Left colon (tissue), 2 donors: ENCODE measurements around the gene SSMEM1. TPM values are rescaled to one million over a fixed set of nuclear protein-coding genes. Genes with fewer than 3 reads are reported as not detected.
A peak's percentile ranks its signal among the peaks of the same experiment; 100 is the strongest.
"Not testable (repeated sequence)": the region's sequence is repeated elsewhere in the genome, so short reads cannot be mapped to it uniquely, and the experiment has no call there.

Source experiments
- ATAC-seq: fragments of 200-7000 bp; cut with Tn5 transposase; one replicate; pipeline ENCODE4 v1.9.1; 2020; ENCODE audit warnings: mild to moderate bottlenecking, moderate library complexity
- DNase-seq, 2 donors: peaks; one replicate each; pipeline ENCODE4 v3.0.0-alpha.2; 2020
- intact Hi-C, 2 donors: fragments of 100-400 bp; cut with DNase I in 1 of 2; cut with micrococcal nuclease in 1 of 2; formaldehyde crosslinking; loops; one replicate each; pipeline versions ENCODE4 v1.11.2 to v1.14.0; 2022; cut with DNase I, micrococcal nuclease
- long read RNA-seq: library from polyadenylated mRNA; unstranded; transcript quantifications from one replicate; pipeline ENCODE4 v2.0.0, GENCODE V29; 2021
- total RNA-seq, 2 donors: library from RNA; stranded (reverse); fragmentation: NEBNext Ultra II Directional; extraction: Animal tissue kit (Norgen Biotek cat#: 25700); gene quantifications; one replicate each; pipeline ENCODE4 v1.2.1, GENCODE V29; 2021
- donor health status: DM: no; HTN: no; CAD: no.
- donor health status: DM: yes; HTN: yes; CAD: no.

Gene SSMEM1
- not detected for total RNA-seq
- long read RNA-seq = 0 reads

DNA sequence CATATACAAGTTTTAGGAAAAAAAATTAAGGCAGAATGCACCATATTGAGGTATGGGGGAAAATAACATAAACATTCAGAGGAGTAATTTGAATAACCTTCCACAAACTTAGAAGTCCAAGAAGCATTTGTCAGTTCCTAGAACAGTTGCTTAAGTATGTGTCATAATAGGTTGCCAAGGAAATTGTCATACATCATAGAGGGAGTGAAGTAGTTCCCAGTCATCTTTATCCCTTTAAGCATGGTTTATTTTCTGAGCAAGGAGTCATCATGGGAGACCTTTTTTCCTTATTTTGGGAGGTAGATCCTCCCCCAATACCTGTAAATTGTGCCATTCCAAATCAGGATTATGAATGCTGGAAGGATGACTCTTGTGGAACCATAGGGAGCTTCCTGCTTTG, at the start of gene SSMEM1:
SSMEM1 (plus strand) TSS at position 219 of the 400 bp plus-strand sequence; CDS start at position 270, 51 bp downstream.
- ATAC-seq (no peak), DNase-seq (no peak)
- intact Hi-C loops = no loop called here

DNA sequence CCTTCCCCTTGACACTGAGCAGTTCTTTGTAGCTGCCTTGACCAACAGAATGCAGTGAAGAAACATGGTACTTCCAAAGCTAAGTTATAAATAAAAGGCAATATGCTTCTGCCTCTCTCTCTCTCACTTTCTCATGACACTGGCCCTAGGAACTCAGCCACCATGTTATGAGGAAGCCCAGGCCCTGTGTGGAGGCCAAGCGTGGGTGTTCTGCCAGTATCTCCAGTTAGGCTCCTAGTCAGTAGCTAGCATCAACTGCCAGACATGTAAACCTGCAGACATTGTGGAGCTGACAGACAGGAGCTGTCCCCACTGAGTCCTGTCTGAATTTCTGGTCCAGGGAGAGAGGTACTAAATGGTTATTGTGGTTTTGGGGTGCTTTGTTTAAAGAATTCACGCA, 47.6 kb upstream of the SSMEM1 start:
- intact Hi-C loops = no loop called here

DNA sequence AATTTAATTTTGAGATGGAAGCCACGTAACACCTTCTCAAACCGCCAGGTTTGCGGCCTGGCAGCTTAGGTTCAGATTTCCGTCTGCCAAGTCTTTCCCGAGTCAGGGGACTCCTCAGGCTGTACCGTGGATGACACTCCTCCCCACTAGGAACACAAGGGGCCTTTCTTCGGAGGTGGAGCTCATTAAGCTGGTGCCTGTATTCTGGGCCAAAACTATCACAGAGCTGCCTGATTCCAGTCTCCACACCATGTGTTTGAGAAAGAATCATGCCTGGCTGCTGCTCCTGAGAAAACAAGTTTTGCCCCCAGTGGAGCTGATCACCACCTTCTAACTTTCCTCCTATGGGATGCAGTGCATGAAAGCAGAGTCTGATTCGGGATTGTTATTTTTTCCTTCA, 47.2 kb upstream of the SSMEM1 start:
- intact Hi-C loops = no loop called here
- DNase-seq = no peak
- no peak for ATAC-seq

More for the DNA sequence above, 47.6 kb upstream of the SSMEM1 start:
- DNase-seq = no peak
- no peak for ATAC-seq

GRCh38 chr7:130162196-130162595, 45.5 kb upstream of the SSMEM1 start:
- intact Hi-C loops = no loop called here
- DNase-seq (no peak), ATAC-seq (no peak)

GRCh38 chr7:130174237-130174959, 33.3 kb upstream of the SSMEM1 start:
- ATAC-seq (no peak), DNase-seq (no peak)
- intact Hi-C loops = no loop called here

- intact Hi-C loops = no loop called here
- ATAC-seq (no peak), DNase-seq (no peak)
These were observed 29.4 kb upstream of the SSMEM1 start for GRCh38 chr7:130178251-130178650.

GRCh38 chr7:130179631-130180030, 28.0 kb upstream of the SSMEM1 start:
- ATAC-seq (no peak), DNase-seq (no peak)
- intact Hi-C loops = no loop called here

DNA sequence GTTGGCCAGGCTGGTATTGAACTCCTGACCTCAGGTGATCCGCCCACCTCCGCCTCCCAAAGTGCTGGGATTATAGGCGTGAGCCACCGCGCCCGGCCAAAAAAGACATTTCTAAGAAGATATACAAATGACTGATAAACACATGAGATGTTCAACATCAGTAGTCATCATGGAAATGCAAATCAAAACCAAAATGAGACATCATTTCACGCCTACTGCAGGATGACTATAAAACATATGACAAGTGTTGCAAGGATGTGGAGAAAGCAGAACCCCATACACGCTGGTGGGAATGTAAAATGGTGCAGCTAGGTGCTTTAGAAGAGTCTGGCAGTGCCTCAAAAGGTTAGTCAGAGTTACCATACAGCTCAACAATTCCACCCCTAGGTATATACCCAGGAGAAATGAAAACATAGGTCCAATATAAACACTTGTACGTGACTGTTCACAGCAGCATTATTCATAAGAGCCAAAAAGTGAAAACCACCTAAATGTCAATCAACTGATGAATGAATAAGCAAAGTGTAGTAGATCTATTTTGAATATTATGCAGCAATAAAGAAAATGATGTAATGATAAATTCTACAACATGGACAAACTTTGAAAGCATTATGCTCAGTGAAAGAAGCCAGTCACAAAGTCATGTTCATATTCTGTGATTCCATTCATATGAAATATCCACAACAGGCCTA, 26.9 kb upstream of the SSMEM1 start:
- ATAC-seq = no peak
- intact Hi-C loops = no loop called here
- DNase-seq = no peak

DNA sequence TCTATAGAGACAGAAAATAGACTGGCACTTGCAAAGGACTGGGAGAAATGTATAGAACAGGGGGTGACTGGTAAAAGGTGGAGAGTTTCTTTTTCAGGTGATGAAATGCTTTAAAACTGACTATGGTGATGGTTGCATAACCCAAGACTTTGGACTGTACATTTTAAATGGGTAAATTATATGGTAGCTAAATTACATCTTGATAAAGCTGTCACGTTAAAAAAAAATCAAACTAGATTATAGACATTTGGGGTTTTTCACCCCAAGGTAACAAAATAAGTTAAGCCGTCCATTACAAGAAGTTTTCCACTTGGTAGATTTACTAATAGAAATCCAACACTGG, 26.4 kb upstream of the SSMEM1 start:
- no peak for ATAC-seq
- intact Hi-C loops = no loop called here
- DNase-seq = no peak

DNA sequence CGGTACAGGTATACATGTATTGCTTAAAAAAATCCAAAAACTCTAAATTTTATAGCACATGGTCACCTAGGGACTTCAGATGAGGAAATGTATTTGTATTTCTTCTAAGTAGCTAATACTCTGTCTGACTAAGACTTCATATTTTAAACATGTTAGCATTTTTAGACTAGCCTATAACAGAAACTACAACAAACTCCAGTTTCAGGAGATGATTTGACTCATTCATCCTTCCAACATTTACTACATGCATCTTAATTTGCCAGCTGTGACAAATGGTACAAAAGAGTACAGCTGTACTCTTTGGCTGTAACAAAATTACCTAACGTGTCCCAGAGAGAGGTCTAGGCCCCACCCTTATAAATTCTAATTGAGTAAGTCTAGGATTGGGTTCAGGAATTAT, 24.7 kb upstream of the SSMEM1 start:
- DNase-seq = no peak
- no peak for ATAC-seq
- intact Hi-C loops = no loop called here

GRCh38 chr7:130184349-130184748, 23.3 kb upstream of the SSMEM1 start:
- intact Hi-C loops, ATAC-seq, DNase-seq: not testable (repeated sequence)

- DNase-seq (no peak), ATAC-seq (no peak)
- intact Hi-C loops = no loop called here
These were observed 20.3 kb upstream of the SSMEM1 start for GRCh38 chr7:130187360-130187759.

DNA sequence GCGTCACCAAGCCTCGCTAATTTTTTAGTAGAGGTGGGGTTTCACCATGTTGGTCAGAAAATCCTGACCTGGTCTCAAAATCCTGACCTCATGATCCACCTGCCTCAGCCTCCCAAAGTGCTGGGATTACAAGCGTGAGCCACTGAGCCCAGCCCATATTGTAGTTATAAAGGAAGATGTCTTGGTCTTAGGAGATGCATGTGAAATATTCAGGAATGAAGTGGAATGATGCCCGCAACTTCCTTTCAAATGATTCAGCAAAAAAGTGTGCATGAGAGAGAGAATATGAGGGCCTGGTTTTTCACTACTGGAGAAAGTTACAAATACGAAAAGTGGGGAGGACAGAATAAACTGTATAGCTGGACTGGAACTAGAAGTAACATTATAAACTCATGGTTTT, 18.3 kb upstream of the SSMEM1 start:
- DNase-seq (no peak), ATAC-seq (no peak)
- intact Hi-C loops = no loop called here

- ATAC-seq (no peak), DNase-seq (no peak)
- intact Hi-C loops = no loop called here
These were observed 15.9 kb upstream of the SSMEM1 start for GRCh38 chr7:130191791-130192190.

- intact Hi-C loops = no loop called here
- ATAC-seq (no peak), DNase-seq (no peak)
These were observed 12.3 kb upstream of the SSMEM1 start for GRCh38 chr7:130195396-130195795.

GRCh38 chr7:130196476-130196875, 11.2 kb upstream of the SSMEM1 start:
- intact Hi-C loops = no loop called here
- no peak for DNase-seq
- ATAC-seq = no peak

GRCh38 chr7:130197094-130197493, 10.6 kb upstream of the SSMEM1 start:
- DNase-seq (no peak), ATAC-seq (no peak)
- intact Hi-C loops = no loop called here

DNA sequence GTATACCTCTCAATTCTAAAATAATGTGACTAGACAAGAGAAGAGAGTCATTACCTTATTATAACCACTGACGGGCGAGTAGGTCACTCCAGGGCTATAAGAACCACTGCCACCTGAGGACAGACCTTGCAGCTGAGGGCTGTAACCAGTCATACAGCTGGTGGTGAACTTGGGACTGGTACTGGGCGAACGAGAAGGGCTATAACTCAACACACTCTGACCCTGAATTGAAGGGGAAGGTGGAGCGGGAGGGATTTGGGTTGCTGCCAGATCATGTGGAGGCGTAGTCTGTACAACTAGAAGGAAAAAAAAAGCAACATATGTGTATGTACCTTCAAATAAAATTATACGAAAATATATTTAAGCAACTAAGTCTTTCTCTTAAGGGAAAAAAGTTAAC, 5.9 kb upstream of the SSMEM1 start:
- DNase-seq = peak; percentile 80 to 90
- intact Hi-C loops = no loop called here
- ATAC-seq = peak; percentile 89

GRCh38 chr7:130205084-130205947, 2.3 kb upstream of the SSMEM1 start, which contains the start of gene TMEM209:
Gene TMEM209 (minus strand): TSS chr7:130205406. CDS start chr7:130205375, 31 bp downstream.
- ATAC-seq (peak; percentile 84), DNase-seq (peak; percentile 95 to 96)
- intact Hi-C loops = no loop called here

DNA sequence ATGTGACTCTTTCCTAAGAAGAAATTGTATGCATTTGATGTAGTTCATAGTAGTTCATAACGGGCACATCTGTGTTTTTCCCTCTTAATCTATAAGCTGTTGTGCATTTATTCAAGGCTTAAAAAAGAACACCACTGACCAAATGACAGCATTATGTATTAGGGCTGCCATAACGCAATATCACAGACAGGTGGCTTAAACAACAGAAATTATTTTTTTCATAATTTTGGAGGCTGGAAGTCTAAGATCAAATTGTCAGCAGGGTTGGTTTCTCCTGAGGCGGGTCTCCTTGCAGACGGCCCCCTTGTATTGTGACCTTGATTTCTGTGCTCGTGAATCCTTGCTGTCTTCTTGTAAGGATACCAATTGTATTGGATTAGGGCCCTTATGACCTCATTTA, 627 bp upstream of the SSMEM1 start:
- DNase-seq (no peak), ATAC-seq (no peak)
- intact Hi-C loops = no loop called here
